Measurements from ENCODE around the gene SRD5A1. TPM values are rescaled to one million over a fixed set of nuclear protein-coding genes. Genes with fewer than 3 reads are reported as not detected.

SRD5A1 gene
- total RNA-seq, 1 donor from 2014 or later, result 12.8 TPM

GRCh38 chr5:6598351-6598900 is 34.8 kb upstream of the SRD5A1 start:
- no peak for TF ChIP-seq CTCF (IDR thresholded peaks at IDR 0.05; ENCODE audit: unreplicated experiment)
- Mint-ChIP-seq H3K4me1 (no peaks in the 10 kb centered on the region), H3K27ac (no peak overlapping the region), H3K9me3 (no peaks in the 10 kb centered on the region), H3K4me3 (no peak overlapping the region), H3K27me3 (ENCODE audit: low read depth) (no peaks in the 10 kb centered on the region), H3K36me3 (peaks cover 51% of the 10 kb centered on the region)
- DNase-seq (ENCODE audit: low spot score in 2 of 2, unreplicated experiment in 2 of 2), result no peak

GRCh38 chr5:6599739-6600138 is 33.5 kb upstream of the SRD5A1 start:
- no peaks in the 10 kb centered on the region for H3K27me3 Mint-ChIP-seq (ENCODE audit: low read depth)
- no peak overlapping the region for H3K4me3 Mint-ChIP-seq
- no peaks in the 10 kb centered on the region for H3K4me1 Mint-ChIP-seq
- no peaks in the 10 kb centered on the region for H3K9me3 Mint-ChIP-seq
- no peak for DNase-seq (ENCODE audit: low spot score in 2 of 2, unreplicated experiment in 2 of 2)
- no peak for TF ChIP-seq CTCF (IDR thresholded peaks at IDR 0.05; ENCODE audit: unreplicated experiment)
- H3K27ac Mint-ChIP-seq, result no peak overlapping the region
- peaks cover 53% of the 10 kb centered on the region for H3K36me3 Mint-ChIP-seq

GRCh38 chr5:6601271-6601670 is 32.0 kb upstream of the SRD5A1 start:
- Mint-ChIP-seq H3K4me3 (no peak overlapping the region), H3K27ac (no peak overlapping the region), H3K9me3 (no peaks in the 10 kb centered on the region), H3K27me3 (ENCODE audit: low read depth) (no peaks in the 10 kb centered on the region), H3K4me1 (no peaks in the 10 kb centered on the region), H3K36me3 (peaks cover 61% of the 10 kb centered on the region)
- no peak for DNase-seq (ENCODE audit: low spot score in 2 of 2, unreplicated experiment in 2 of 2)
- no peak for TF ChIP-seq CTCF (IDR thresholded peaks at IDR 0.05; ENCODE audit: unreplicated experiment)

- no peak overlapping the region for H3K27ac Mint-ChIP-seq
- H3K9me3 Mint-ChIP-seq, result no peaks in the 10 kb centered on the region
- H3K27me3 Mint-ChIP-seq (ENCODE audit: low read depth), result no peaks in the 10 kb centered on the region
- no peak for DNase-seq (ENCODE audit: low spot score in 2 of 2, unreplicated experiment in 2 of 2)
- no peak overlapping the region for H3K4me3 Mint-ChIP-seq
- TF ChIP-seq CTCF (IDR thresholded peaks at IDR 0.05; ENCODE audit: unreplicated experiment), result no peak
- H3K36me3 Mint-ChIP-seq, result peaks cover 57% of the 10 kb centered on the region
- no peaks in the 10 kb centered on the region for H3K4me1 Mint-ChIP-seq
These were observed 31.4 kb upstream of the SRD5A1 start for GRCh38 chr5:6601816-6602215.

GRCh38 chr5:6602441-6602840 is 30.8 kb upstream of the SRD5A1 start:
- peaks cover 52% of the 10 kb centered on the region for H3K36me3 Mint-ChIP-seq
- no peak overlapping the region for H3K4me3 Mint-ChIP-seq
- no peaks in the 10 kb centered on the region for H3K4me1 Mint-ChIP-seq
- DNase-seq (ENCODE audit: low spot score in 2 of 2, unreplicated experiment in 2 of 2), result no peak
- H3K27ac Mint-ChIP-seq, result no peak overlapping the region
- H3K9me3 Mint-ChIP-seq, result no peaks in the 10 kb centered on the region
- TF ChIP-seq CTCF (IDR thresholded peaks at IDR 0.05; ENCODE audit: unreplicated experiment), result no peak
- H3K27me3 Mint-ChIP-seq (ENCODE audit: low read depth), result no peaks in the 10 kb centered on the region

- no peak overlapping the region for H3K4me3 Mint-ChIP-seq
- TF ChIP-seq CTCF (IDR thresholded peaks at IDR 0.05; ENCODE audit: unreplicated experiment), result no peak
- peaks cover 46% of the 10 kb centered on the region for H3K36me3 Mint-ChIP-seq
- DNase-seq (ENCODE audit: low spot score in 2 of 2, unreplicated experiment in 2 of 2), result no peak
- H3K27me3 Mint-ChIP-seq (ENCODE audit: low read depth), result no peaks in the 10 kb centered on the region
- no peaks in the 10 kb centered on the region for H3K4me1 Mint-ChIP-seq
- H3K9me3 Mint-ChIP-seq, result no peaks in the 10 kb centered on the region
- H3K27ac Mint-ChIP-seq, result no peak overlapping the region
These were observed 29.6 kb upstream of the SRD5A1 start for GRCh38 chr5:6603643-6604042.
